Mononuclear cell (primary cell): ENCODE results near the gene FNDC3B. TPM values are rescaled to one million over a fixed set of nuclear protein-coding genes. Genes with fewer than 3 reads are reported as not detected.

Experiments used
- H3K27me3 ChIP-seq: 2 replicates; pipeline ENCODE4 v1.6.0; 2011; ENCODE audit warnings: low read length, control low read depth; ENCODE audit not compliant: insufficient read depth
- H3K4me1 ChIP-seq: 2 replicates; pipeline ENCODE4 v1.5.1; 2011; ENCODE audit warnings: mild to moderate bottlenecking, low read length, control low read depth; ENCODE audit not compliant: insufficient read depth
- H3K4me3 ChIP-seq: 2 replicates; pipeline ENCODE4 v1.5.1; 2011; ENCODE audit warnings: mild to moderate bottlenecking, low read length, moderate library complexity
- H3K9me3 ChIP-seq: 2 replicates; pipeline ENCODE4 v1.5.1; 2011; ENCODE audit warnings: low read depth, mild to moderate bottlenecking, control low read depth, low read length
- total RNA-seq: library from RNA; depleted of rRNA; stranded (reverse); fragments of >200 nt; gene quantifications from one replicate; pipeline ENCODE4 v1.2.3, GENCODE V29; 2012

The FNDC3B gene
- total RNA-seq, 1 donor = 46.1 TPM

- Histone ChIP-seq H3K27me3 (no peaks in the 10 kb centered on the region), H3K9me3 (no peaks in the 10 kb centered on the region), H3K4me1 (no peaks in the 10 kb centered on the region), H3K4me3 (no peak overlapping the region)
Measured at GRCh38 chr3:172280406-172281051, 241.2 kb downstream of the FNDC3B start.

GRCh38 chr3:172281884-172282283 lies 242.5 kb downstream of the FNDC3B start:
- no peaks in the 10 kb centered on the region for H3K27me3 ChIP-seq
- no peak overlapping the region for H3K4me3 ChIP-seq
- no peaks in the 10 kb centered on the region for H3K9me3 ChIP-seq
- no peaks in the 10 kb centered on the region for H3K4me1 ChIP-seq

GRCh38 chr3:172282850-172283249 lies 243.5 kb downstream of the FNDC3B start:
- no peaks in the 10 kb centered on the region for H3K27me3 ChIP-seq
- no peak overlapping the region for H3K4me3 ChIP-seq
- no peaks in the 10 kb centered on the region for H3K4me1 ChIP-seq
- H3K9me3 ChIP-seq = no peaks in the 10 kb centered on the region

GRCh38 chr3:172283841-172284357 lies 244.5 kb downstream of the FNDC3B start:
- Histone ChIP-seq H3K4me3 (no peak overlapping the region), H3K4me1 (no peaks in the 10 kb centered on the region), H3K27me3 (no peaks in the 10 kb centered on the region), H3K9me3 (no peaks in the 10 kb centered on the region)

DNA sequence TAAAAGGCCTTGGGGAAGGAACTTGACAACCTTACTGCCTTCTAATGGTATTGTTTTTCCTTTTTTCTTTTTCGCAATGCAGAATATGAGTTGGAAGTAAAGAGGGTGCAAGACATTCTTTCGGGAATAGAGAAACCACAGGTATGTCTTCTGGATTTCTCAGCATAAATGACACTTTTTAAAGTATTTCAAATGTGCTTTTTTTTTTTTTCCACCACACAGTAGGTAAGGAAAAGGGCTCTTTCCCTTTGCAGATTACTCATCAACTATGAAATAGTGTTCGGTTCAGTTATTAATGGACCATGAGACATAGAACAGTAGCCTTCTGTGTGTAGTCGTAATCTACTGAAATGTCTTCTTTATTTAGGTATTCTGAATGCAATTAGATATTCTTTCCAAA lies 246.5 kb downstream of the FNDC3B start:
- no peak overlapping the region for H3K4me3 ChIP-seq
- H3K9me3 ChIP-seq = no peaks in the 10 kb centered on the region
- H3K27me3 ChIP-seq = no peaks in the 10 kb centered on the region
- no peaks in the 10 kb centered on the region for H3K4me1 ChIP-seq

DNA sequence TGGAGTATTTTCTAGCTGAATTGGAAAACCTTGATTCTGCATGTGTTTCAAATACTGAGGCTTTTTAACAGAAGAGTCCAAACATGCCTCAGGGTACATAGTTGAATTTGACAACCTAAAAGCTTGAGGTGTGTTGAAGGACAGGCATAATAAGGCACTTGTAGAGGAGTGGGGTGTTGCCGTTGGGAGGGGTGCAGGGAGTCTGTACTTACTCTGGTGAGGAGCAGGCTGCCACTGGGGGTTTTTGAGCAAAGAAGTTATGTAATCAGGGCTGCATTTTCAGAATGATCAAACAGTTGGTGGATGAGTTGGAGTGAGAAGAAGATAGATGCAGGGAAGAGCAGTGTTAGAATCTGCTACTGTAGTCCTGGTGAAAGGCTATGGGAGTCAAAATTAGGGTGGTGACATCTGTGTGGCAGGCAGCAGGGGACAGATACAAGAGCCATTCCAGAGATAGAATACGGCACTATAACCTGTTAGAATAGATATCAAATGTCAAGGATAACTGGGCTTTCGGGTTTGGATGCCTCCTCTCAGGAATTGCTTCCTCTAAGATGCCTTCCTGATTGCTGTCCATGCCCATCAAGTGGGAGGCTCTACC lies 247.3 kb downstream of the FNDC3B start:
- H3K4me1 ChIP-seq = no peaks in the 10 kb centered on the region
- H3K9me3 ChIP-seq = no peaks in the 10 kb centered on the region
- no peak overlapping the region for H3K4me3 ChIP-seq
- H3K27me3 ChIP-seq = no peaks in the 10 kb centered on the region

GRCh38 chr3:172287937-172288477 lies 248.6 kb downstream of the FNDC3B start:
- Histone ChIP-seq H3K27me3 (no peaks in the 10 kb centered on the region), H3K9me3 (no peaks in the 10 kb centered on the region), H3K4me3 (no peak overlapping the region), H3K4me1 (no peaks in the 10 kb centered on the region)

GRCh38 chr3:172288651-172289050 lies 249.3 kb downstream of the FNDC3B start:
- no peak overlapping the region for H3K4me3 ChIP-seq
- no peaks in the 10 kb centered on the region for H3K4me1 ChIP-seq
- no peaks in the 10 kb centered on the region for H3K9me3 ChIP-seq
- H3K27me3 ChIP-seq = no peaks in the 10 kb centered on the region

GRCh38 chr3:172289583-172289982 lies 250.2 kb downstream of the FNDC3B start:
- no peak overlapping the region for H3K4me3 ChIP-seq
- peaks cover 7% of the 10 kb centered on the region for H3K9me3 ChIP-seq
- H3K4me1 ChIP-seq = no peaks in the 10 kb centered on the region
- H3K27me3 ChIP-seq = no peaks in the 10 kb centered on the region

- Histone ChIP-seq H3K27me3 (no peaks in the 10 kb centered on the region), H3K9me3 (peaks cover 7% of the 10 kb centered on the region), H3K4me1 (no peaks in the 10 kb centered on the region), H3K4me3 (no peak overlapping the region)
Measured at GRCh38 chr3:172290457-172290856, 251.1 kb downstream of the FNDC3B start.

DNA sequence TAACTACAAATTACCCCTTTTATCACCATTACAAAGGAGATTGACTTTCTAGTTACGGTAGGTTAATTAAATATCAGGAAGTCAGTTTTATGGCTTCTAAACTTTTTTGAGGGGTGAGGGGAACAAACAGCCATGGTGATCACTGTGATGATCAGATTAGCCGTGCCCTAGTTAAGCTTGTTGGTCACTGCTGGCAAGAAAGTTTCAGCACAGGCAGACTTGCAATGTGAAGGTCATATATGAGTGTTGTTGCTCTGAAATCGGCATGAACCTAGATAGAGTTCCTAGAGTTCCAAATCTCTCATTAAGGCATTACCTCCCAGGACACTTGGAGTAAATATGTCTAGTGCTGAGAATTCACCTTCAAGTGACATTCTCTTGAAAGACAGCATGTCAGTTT lies 252.3 kb downstream of the FNDC3B start:
- Histone ChIP-seq H3K4me3 (no peak overlapping the region), H3K4me1 (no peaks in the 10 kb centered on the region), H3K9me3 (peaks cover 7% of the 10 kb centered on the region), H3K27me3 (no peaks in the 10 kb centered on the region)

DNA sequence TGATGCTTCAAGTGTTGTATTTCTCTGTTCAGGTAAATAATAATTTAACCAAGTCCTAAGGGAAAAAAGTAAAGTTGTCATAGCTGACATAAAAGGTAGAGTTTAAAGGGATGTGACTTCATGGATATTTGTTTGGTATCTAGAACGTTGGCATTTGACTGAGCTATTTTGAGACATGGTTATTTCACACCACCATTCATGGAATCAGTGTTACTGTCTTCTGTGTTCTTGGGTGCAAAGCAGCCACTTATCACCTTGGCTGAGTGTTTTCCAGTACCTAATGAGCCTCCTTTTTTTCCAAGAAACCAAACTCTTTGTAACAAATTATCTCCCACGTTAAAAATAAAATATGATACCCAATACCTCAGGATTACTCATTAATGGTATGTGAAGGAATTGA lies 253.0 kb downstream of the FNDC3B start:
- Histone ChIP-seq H3K4me1 (no peaks in the 10 kb centered on the region), H3K4me3 (no peak overlapping the region), H3K9me3 (peaks cover 7% of the 10 kb centered on the region), H3K27me3 (no peaks in the 10 kb centered on the region)

DNA sequence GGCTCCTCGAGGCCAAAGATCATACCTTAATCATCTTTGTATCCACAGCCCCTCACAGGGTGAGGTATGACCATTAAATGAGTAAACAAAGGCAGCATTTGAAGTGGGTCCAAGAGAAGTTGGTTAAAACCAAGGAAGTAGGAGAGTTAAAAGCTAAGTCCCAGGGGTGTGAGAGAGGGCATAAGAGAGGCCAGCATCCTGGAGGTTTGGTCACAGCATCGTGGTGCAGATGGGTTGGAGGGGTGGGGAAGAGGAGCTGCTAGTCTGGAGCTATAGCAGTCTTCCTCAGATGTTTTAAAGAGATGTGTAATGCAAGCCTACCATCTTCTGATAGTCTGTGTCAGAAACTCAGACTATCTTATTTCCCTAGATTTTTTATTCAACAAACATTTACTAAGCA lies 253.7 kb downstream of the FNDC3B start:
- Histone ChIP-seq H3K9me3 (peaks cover 7% of the 10 kb centered on the region), H3K27me3 (no peaks in the 10 kb centered on the region), H3K4me1 (no peaks in the 10 kb centered on the region), H3K4me3 (no peak overlapping the region)

GRCh38 chr3:172294223-172294806 lies 254.9 kb downstream of the FNDC3B start:
- Histone ChIP-seq H3K9me3 (peaks cover 7% of the 10 kb centered on the region), H3K4me3 (no peak overlapping the region), H3K27me3 (no peaks in the 10 kb centered on the region), H3K4me1 (no peaks in the 10 kb centered on the region)

DNA sequence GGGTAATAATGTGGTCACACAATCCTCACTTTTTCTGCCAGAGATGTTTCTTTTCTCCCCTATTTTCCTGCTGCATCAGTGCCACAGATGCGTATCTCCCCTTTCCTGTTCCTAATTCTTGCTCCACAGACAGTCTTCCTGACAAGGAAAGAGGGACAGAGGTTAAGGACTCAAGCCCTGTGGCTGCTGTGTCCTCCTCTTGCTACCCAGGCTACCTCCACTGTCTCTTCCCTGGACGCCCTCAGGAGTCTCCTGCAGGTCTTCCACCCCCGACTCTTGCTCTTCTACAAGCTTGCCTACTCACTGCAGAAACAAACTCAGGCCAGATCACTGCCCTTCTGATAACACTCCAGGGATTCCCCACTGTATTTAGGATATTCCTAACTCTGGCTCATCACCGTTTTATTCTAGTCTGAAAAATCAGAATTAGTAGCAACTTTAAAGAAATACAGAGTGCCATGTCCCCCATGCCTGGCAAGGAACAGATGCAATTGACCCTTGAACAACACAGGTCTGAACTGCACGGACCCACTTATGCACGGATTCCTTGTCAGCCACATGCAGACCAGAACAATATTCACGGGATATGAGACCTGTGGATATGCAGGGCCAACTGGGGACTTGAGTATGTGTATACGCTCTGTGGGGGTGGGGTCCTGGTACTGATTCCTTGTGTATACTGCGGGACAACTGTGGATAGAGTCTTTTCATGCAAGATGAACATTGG lies 257.0 kb downstream of the FNDC3B start:
- no peak overlapping the region for H3K4me3 ChIP-seq
- no peaks in the 10 kb centered on the region for H3K27me3 ChIP-seq
- no peaks in the 10 kb centered on the region for H3K4me1 ChIP-seq
- H3K9me3 ChIP-seq = peaks cover 7% of the 10 kb centered on the region
